CD14-positive monocyte (primary cell): ENCODE results near the gene SH2D7. TPM values are rescaled to one million over a fixed set of nuclear protein-coding genes. Genes with fewer than 3 reads are reported as not detected.

ENCODE experiments used
- DNase-seq, 3 donors: peaks; one replicate each; pipeline ENCODE4 v3.0.0-alpha.2; 2011 to 2022
- H2AFZ ChIP-seq: 2 replicates; pipeline ENCODE4 v1.6.0; 2012; ENCODE audit warnings: mild to moderate bottlenecking, low read depth, low read length, inconsistent platforms; ENCODE audit not compliant: insufficient read depth, poor library complexity, severe bottlenecking
- H3K27ac ChIP-seq, 2 donors: 1 replicate in 1 of 2; 2 replicates in 1 of 2; pipeline ENCODE4 v1.5.1; 2012 to 2013; ENCODE audit warnings: low read length in 2 of 2, control low read depth in 1 of 2, inconsistent platforms in 1 of 2, low read depth in 1 of 2, mild to moderate bottlenecking in 1 of 2
- H3K27me3 ChIP-seq, 2 donors: one replicate each; pipeline versions ENCODE4 v1.6.0 to v1.6.1; 2011 to 2013; ENCODE audit warnings: low read length in 2 of 2; ENCODE audit not compliant: control insufficient read depth in 2 of 2, insufficient read depth in 2 of 2
- H3K36me3 ChIP-seq, 2 donors: replicated peaks in 1 of 2; 1 replicate in 1 of 2; 2 replicates in 1 of 2; pipeline versions ENCODE4 v1.5.1 to v1.6.1; 2012 to 2013; ENCODE audit warnings: low read length in 2 of 2, control low read depth in 1 of 2, inconsistent platforms in 1 of 2, mild to moderate bottlenecking in 1 of 2; ENCODE audit not compliant: insufficient read depth in 2 of 2, control insufficient read depth in 1 of 2
- H3K4me1 ChIP-seq, 2 donors: 1 replicate in 1 of 2; 2 replicates in 1 of 2; pipeline versions ENCODE4 v1.5.1 to v1.6.1; 2012 to 2013; ENCODE audit warnings: low read length in 2 of 2, control low read depth in 1 of 2, inconsistent platforms in 1 of 2, mild to moderate bottlenecking in 1 of 2, moderate library complexity in 1 of 2; ENCODE audit not compliant: insufficient read depth in 2 of 2, control insufficient read depth in 1 of 2
- H3K4me2 ChIP-seq: replicated peaks from 2 replicates; pipeline ENCODE3; 2012; ENCODE audit warnings: low read length, moderate library complexity, mild to moderate bottlenecking; ENCODE audit not compliant: poor library complexity, severe bottlenecking; ENCODE audit errors: extremely low read depth
- H3K4me3 ChIP-seq, 3 experiments: fragments of 200-600 bp in 1 of 3; sonication (generic) in 1 of 3; replicated peaks in 1 of 3; 1 replicate in 2 of 3; 2 replicates in 1 of 3; pipeline ENCODE4 v1.5.1; 2011 to 2013; ENCODE audit warnings: low read length in 3 of 3, mild to moderate bottlenecking in 3 of 3, control low read depth in 2 of 3, low read depth in 2 of 3, inconsistent platforms in 1 of 3, moderate library complexity in 1 of 3
- H3K79me2 ChIP-seq: 2 replicates; pipeline ENCODE4 v1.6.0; 2012; ENCODE audit warnings: mild to moderate bottlenecking, control low read depth, inconsistent platforms, low read length, moderate library complexity; ENCODE audit not compliant: insufficient read depth
- H3K9ac ChIP-seq: 2 replicates; pipeline ENCODE4 v1.6.0; 2017; ENCODE audit warnings: low read length, mild to moderate bottlenecking; ENCODE audit not compliant: insufficient read depth, poor library complexity, severe bottlenecking
- H3K9me3 ChIP-seq, 2 donors: replicated peaks in 1 of 2; 1 replicate in 1 of 2; 2 replicates in 1 of 2; pipeline versions ENCODE4 v1.5.1 to v1.6.1; 2012 to 2013; ENCODE audit warnings: low read length in 2 of 2, control low read depth in 1 of 2; ENCODE audit not compliant: control insufficient read depth in 1 of 2, insufficient read depth in 1 of 2
- H4K20me1 ChIP-seq: 2 replicates; pipeline ENCODE4 v1.6.0; 2012; ENCODE audit warnings: mild to moderate bottlenecking, low read length, control low read depth, moderate library complexity; ENCODE audit not compliant: insufficient read depth
- H3K27ac Mint-ChIP-seq, 7 donors: one replicate each; pipeline ENCODE4 v1.8.0; 2020; ENCODE audit warnings: mild to moderate bottlenecking in 7 of 7, mixed read lengths in 7 of 7, moderate library complexity in 6 of 7, inconsistent platforms in 2 of 7
- H3K27me3 Mint-ChIP-seq, 3 donors: one replicate each; pipeline ENCODE4 v1.8.0; 2021 to 2022; ENCODE audit warnings: low read depth in 3 of 3, mild to moderate bottlenecking in 3 of 3, mixed read lengths in 3 of 3, moderate library complexity in 3 of 3, inconsistent platforms in 1 of 3
- H3K36me3 Mint-ChIP-seq, 2 donors: one replicate each; pipeline ENCODE4 v1.8.0; 2020; ENCODE audit warnings: mixed read lengths in 2 of 2, inconsistent platforms in 1 of 2, mild to moderate bottlenecking in 1 of 2
- H3K4me1 Mint-ChIP-seq: one replicate; pipeline ENCODE4 v1.8.0; 2020; ENCODE audit warnings: mild to moderate bottlenecking, mixed read lengths
- H3K4me3 Mint-ChIP-seq, 2 donors: one replicate each; pipeline ENCODE4 v1.8.0; 2020; ENCODE audit warnings: mild to moderate bottlenecking in 2 of 2, mixed read lengths in 2 of 2, moderate library complexity in 1 of 2
- H3K9me3 Mint-ChIP-seq, 7 donors: one replicate each; pipeline ENCODE4 v1.8.0; 2020 to 2022; ENCODE audit warnings: mixed read lengths in 7 of 7, mild to moderate bottlenecking in 6 of 7, moderate library complexity in 6 of 7, inconsistent platforms in 2 of 7
- WGBS: methylation state at CpG from one replicate; pipeline ENCODE4 v1.1.5; 2013; ENCODE audit warnings: missing lambda C conversion rate; ENCODE audit not compliant: insufficient coverage; 5-methylcytosine and 5-hydroxymethylcytosine counted together
- intact Hi-C, 2 donors: fragments of 100-400 bp; cut with micrococcal nuclease; formaldehyde crosslinking; loops; one replicate each; pipeline versions ENCODE4 v1.15.0 to v1.15.1; 2023
- polyA plus RNA-seq, 3 donors: library from polyadenylated mRNA; depleted of rRNA in 1 of 3; unstranded in 2 of 3; stranded (reverse) in 1 of 3; fragments of 300-500 nt in 2 of 3; fragments of >200 nt in 1 of 3; fragmentation: Illumina TruSeq in 2 of 3; gene quantifications; 1 replicate in 2 of 3; 2 replicates in 1 of 3; pipeline ENCODE4 v1.2.3, GENCODE V29; 2012 to 2021
- TF ChIP-seq, protein P1 (sequence below): fragments of 200-600 bp; IDR thresholded peaks from one replicate; pipeline ENCODE4 v1.8.0; 2022; ENCODE audit warnings: antibody characterized with exemption, mild to moderate bottlenecking

SH2D7 gene
- polyA plus RNA-seq, 3 donors = not detected

DNA sequence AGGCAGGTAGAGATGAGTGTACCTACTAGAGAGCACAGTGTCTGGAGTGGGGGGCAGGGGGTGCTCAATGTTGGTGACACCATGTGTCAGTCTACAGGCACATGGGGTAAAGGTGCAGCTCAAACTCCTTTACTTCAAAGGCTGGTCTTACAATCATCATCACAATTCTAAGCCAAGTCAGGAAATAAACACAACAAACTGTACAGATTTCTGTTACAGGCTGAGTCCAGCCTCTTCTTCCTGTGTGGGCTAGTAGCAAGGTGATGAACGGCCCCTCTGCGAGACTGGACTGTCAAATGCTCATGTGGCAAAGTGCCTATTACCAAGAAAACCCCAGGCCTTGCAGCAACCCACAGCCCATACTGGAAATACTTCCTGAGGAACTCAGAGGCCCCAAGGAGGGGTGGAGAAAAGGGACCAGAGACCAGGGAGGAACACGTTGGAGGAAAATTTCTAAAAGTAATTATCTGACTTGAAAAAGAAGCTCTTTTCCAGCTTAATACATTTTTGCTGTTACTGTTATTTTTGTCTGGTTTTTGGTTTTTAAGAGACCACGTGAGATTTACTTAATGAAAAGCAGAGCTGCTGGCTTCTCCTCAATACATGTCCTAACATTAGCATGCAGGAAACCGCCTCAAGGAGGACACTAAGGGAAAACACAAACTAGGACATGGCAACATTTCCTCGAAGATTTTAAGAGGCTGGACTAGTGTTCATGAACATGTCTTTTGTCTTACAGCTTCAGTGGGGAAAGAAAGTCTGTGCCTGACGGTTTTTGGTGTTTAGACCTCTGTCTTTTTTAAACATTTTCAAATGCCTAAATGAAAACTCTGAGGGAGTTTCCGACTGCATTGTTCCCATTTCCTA, 44.4 kb upstream of the SH2D7 start:
- intact Hi-C loops = no loop called here

DNA sequence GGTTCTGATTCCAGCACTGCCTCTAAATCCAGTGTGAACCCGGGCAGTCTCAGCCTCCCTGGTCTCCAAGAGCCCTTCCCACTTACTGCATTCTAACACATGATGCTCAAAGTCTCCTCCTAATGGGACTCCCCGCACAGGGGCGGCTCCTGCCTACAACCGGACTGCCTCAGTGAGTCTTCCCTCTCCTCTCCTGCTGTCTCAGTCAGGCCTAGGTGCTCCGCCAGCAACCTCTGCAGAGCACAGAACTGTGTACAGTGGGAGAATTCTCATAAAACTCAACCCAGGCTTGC, 43.8 kb upstream of the SH2D7 start:
- Histone ChIP-seq H3K27me3 (no peaks in the 10 kb centered on the region), H3K9ac (no peak overlapping the region), H3K4me2 (no peak overlapping the region), H3K4me1 (peaks cover 69 to 74% of the 10 kb centered on the region in 2 donors), H3K4me3 (peak overlapping the region in 1 of 3 experiments; percentile 20), H4K20me1 (peaks cover 65% of the 10 kb centered on the region), H3K79me2 (peaks cover 89% of the 10 kb centered on the region), H2AFZ (no peak overlapping the region), H3K36me3 (peaks cover 5 to 28% of the 10 kb centered on the region in 2 donors), H3K27ac (peak overlapping the region in 1 of 2 donors; percentile 63), H3K9me3 (no peaks in the 10 kb centered on the region)
- intact Hi-C loops = no loop called here
- Mint-ChIP-seq H3K27me3 (no peaks in the 10 kb centered on the region), H3K36me3 (peaks cover 37 to 42% of the 10 kb centered on the region in 2 donors), H3K4me1 (peaks cover 85% of the 10 kb centered on the region), H3K9me3 (no peaks in the 10 kb centered on the region), H3K4me3 (no peak overlapping the region), H3K27ac (peak overlapping the region in 4 of 7 donors; percentile 59 to 81 (median 70))
- DNase-seq = no peak
- TF ChIP-seq, protein P1, sequence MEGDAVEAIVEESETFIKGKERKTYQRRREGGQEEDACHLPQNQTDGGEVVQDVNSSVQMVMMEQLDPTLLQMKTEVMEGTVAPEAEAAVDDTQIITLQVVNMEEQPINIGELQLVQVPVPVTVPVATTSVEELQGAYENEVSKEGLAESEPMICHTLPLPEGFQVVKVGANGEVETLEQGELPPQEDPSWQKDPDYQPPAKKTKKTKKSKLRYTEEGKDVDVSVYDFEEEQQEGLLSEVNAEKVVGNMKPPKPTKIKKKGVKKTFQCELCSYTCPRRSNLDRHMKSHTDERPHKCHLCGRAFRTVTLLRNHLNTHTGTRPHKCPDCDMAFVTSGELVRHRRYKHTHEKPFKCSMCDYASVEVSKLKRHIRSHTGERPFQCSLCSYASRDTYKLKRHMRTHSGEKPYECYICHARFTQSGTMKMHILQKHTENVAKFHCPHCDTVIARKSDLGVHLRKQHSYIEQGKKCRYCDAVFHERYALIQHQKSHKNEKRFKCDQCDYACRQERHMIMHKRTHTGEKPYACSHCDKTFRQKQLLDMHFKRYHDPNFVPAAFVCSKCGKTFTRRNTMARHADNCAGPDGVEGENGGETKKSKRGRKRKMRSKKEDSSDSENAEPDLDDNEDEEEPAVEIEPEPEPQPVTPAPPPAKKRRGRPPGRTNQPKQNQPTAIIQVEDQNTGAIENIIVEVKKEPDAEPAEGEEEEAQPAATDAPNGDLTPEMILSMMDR = no peak
- 43% methylated on average over 1 of the region's 5 CpGs for WGBS

More for the DNA sequence above, 44.4 kb upstream of the SH2D7 start:
- peak in 2 of 3 donors; percentile 52 for DNase-seq
- Mint-ChIP-seq H3K4me1 (peaks cover 80% of the 10 kb centered on the region), H3K27ac (peak overlapping the region; percentile 0 to 84 (median 69)), H3K9me3 (no peaks in the 10 kb centered on the region), H3K27me3 (no peaks in the 10 kb centered on the region), H3K4me3 (peak overlapping the region in 1 of 2 donors; percentile 60), H3K36me3 (peaks cover 41 to 42% of the 10 kb centered on the region in 2 donors)
- H3K4me3 ChIP-seq = peak overlapping the region in 1 of 3 experiments; percentile 20
- peaks cover 6 to 28% of the 10 kb centered on the region in 2 donors for H3K36me3 ChIP-seq
- H2AFZ ChIP-seq = no peak overlapping the region
- H4K20me1 ChIP-seq = peaks cover 60% of the 10 kb centered on the region
- peak overlapping the region; percentile 38 for H3K4me2 ChIP-seq
- H3K27ac ChIP-seq = peak overlapping the region; percentile 17 to 63
- TF ChIP-seq, protein P1 = no peak
- H3K9me3 ChIP-seq = no peaks in the 10 kb centered on the region
- WGBS = 47% methylated on average over 3 of the region's 8 CpGs
- no peaks in the 10 kb centered on the region for H3K27me3 ChIP-seq
- no peak overlapping the region for H3K9ac ChIP-seq
- peaks cover 69% of the 10 kb centered on the region in 2 donors for H3K4me1 ChIP-seq
- H3K79me2 ChIP-seq = peaks cover 89% of the 10 kb centered on the region
